ENCODE results near the gene DSE.

DSE gene

DNA sequence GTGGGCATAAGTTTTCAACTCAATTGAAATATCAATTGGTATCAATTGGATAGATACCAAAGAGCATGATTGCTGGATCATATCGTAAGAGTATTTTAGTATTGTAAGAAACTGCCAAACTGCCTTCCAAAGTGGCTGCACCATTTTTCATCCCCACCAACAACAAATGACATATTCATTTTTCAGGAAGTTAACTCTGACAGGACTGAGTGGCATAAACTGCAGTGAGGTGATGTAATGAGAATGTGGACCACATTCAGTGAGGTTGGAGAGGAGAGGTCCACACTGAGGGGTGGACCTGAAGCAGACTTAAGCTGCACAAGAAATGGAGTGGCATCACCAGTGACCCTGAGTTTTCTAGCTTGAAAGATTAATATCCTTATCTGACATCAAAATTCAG is 78.8 kb downstream of the DSE start:
- TF ChIP-seq NFIC (IDR thresholded peaks at IDR 0.05) (no peak), TCF12 (IDR thresholded peaks at IDR 0.05; ENCODE audit: low read depth) (no peak), RAD21 (IDR thresholded peaks at IDR 0.05; ENCODE audit: low read depth) (no peak), FOXM1 (IDR thresholded peaks at IDR 0.05; ENCODE audit: borderline replicate concordance, low read depth) (no peak), YY1 (IDR thresholded peaks at IDR 0.05; ENCODE audit: low read depth) (no peak), CEBPB (IDR thresholded peaks at IDR 0.05) (no peak), EGR1 (IDR thresholded peaks at IDR 0.05) (no peak), TAF1 (IDR thresholded peaks at IDR 0.05; ENCODE audit: low read depth) (no peak), TEAD4 (IDR thresholded peaks at IDR 0.05) (no peak), CREB1 (IDR thresholded peaks at IDR 0.05; ENCODE audit: low read depth) (no peak), EP300 (IDR thresholded peaks at IDR 0.05; ENCODE audit: borderline replicate concordance) (no peak), ZBTB7A (IDR thresholded peaks at IDR 0.05; ENCODE audit: low read depth) (no peak)
- TF ChIP-seq, protein P1, sequence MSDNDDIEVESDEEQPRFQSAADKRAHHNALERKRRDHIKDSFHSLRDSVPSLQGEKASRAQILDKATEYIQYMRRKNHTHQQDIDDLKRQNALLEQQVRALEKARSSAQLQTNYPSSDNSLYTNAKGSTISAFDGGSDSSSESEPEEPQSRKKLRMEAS (IDR thresholded peaks at IDR 0.05): no peak
- TF ChIP-seq, protein P2, sequence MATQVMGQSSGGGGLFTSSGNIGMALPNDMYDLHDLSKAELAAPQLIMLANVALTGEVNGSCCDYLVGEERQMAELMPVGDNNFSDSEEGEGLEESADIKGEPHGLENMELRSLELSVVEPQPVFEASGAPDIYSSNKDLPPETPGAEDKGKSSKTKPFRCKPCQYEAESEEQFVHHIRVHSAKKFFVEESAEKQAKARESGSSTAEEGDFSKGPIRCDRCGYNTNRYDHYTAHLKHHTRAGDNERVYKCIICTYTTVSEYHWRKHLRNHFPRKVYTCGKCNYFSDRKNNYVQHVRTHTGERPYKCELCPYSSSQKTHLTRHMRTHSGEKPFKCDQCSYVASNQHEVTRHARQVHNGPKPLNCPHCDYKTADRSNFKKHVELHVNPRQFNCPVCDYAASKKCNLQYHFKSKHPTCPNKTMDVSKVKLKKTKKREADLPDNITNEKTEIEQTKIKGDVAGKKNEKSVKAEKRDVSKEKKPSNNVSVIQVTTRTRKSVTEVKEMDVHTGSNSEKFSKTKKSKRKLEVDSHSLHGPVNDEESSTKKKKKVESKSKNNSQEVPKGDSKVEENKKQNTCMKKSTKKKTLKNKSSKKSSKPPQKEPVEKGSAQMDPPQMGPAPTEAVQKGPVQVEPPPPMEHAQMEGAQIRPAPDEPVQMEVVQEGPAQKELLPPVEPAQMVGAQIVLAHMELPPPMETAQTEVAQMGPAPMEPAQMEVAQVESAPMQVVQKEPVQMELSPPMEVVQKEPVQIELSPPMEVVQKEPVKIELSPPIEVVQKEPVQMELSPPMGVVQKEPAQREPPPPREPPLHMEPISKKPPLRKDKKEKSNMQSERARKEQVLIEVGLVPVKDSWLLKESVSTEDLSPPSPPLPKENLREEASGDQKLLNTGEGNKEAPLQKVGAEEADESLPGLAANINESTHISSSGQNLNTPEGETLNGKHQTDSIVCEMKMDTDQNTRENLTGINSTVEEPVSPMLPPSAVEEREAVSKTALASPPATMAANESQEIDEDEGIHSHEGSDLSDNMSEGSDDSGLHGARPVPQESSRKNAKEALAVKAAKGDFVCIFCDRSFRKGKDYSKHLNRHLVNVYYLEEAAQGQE (IDR thresholded peaks at IDR 0.05; ENCODE audit: low read depth): no peak
- TF ChIP-seq, protein P3, sequence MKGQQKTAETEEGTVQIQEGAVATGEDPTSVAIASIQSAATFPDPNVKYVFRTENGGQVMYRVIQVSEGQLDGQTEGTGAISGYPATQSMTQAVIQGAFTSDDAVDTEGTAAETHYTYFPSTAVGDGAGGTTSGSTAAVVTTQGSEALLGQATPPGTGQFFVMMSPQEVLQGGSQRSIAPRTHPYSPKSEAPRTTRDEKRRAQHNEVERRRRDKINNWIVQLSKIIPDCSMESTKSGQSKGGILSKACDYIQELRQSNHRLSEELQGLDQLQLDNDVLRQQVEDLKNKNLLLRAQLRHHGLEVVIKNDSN (IDR thresholded peaks at IDR 0.05): no peak

DNA sequence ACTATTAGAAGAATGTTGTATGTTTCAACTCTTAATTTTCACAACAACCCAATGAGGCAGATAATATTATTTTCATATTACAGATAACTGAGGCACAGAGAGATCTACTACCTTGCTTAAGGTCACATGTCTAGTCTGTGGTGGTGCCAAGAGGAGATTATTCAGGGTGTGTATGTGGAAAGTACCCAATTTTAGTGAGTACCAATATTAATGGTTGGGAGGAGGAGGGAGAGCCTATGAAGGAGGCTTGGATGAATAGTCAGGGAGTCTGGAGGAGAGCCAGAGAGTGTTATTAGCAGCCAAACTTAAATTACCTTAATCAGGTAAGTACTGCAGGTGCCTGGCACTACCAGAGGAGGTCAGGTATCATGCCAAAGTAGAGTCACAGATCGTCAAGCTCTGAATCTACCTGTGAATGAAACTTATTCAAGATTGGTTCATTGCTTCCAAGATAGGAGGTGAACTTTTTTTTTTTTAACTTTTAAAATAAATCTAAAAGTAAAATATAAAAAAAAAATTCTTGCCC is 79.5 kb downstream of the DSE start:
- TF ChIP-seq CREB1 (IDR thresholded peaks at IDR 0.05; ENCODE audit: low read depth) (no peak), ZBTB7A (IDR thresholded peaks at IDR 0.05; ENCODE audit: low read depth) (no peak)

DNA sequence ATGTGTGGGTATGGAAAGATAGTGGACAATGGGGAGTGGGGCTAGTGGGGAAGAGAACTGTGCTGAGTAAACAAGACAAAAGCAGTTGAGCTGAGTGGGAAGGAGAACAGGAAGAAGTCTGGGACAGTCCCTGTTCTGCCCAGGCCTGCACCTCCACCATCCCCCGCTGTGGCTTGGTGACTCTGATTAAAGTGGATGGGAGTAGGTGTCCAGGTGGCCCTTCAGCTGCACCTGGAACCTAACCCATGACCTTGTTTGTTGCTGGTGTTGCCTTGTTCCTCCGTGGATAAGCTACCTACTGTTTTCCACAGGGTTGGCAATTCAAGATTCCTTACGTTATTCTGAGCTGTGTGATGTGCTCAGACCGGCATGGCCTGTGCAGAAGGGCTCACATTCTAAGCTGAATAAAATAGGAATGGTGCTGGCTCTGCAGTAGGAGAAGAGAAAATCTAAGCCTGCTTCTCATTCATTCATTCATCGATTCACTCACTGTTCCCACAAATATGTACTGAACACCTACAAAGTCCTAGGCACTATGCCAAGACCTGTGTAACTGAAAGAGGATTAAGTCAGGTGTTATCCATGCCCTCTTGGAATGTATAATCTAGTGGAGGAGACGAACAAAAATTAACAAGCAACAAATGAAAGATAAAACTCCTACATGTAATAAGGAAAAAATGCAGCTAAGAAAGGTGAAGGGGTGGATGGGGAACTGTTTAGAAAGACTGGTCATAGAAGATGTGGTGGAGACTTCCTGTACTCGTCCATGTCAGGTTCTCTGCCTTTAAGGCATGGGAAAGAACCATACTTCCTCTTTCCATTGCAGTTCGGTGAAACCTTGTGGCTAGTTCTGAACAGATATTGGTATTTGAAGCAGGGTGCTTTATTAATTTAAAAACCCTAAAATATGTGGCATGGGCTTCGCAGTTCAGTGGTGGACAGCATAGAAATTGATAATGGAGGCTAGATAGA is 80.3 kb downstream of the DSE start:
- no peak for TF ChIP-seq FOXM1 (IDR thresholded peaks at IDR 0.05; ENCODE audit: borderline replicate concordance, low read depth)
- TF ChIP-seq, protein P3 (IDR thresholded peaks at IDR 0.05): no peak
- TF ChIP-seq ZBTB7A (IDR thresholded peaks at IDR 0.05; ENCODE audit: low read depth): no peak
- TF ChIP-seq EP300 (IDR thresholded peaks at IDR 0.05; ENCODE audit: borderline replicate concordance): no peak
- TF ChIP-seq TCF12 (IDR thresholded peaks at IDR 0.05; ENCODE audit: low read depth): no peak
- TF ChIP-seq RAD21 (IDR thresholded peaks at IDR 0.05; ENCODE audit: low read depth): no peak
- no peak for TF ChIP-seq NFIC (IDR thresholded peaks at IDR 0.05)
- TF ChIP-seq TEAD4 (IDR thresholded peaks at IDR 0.05): no peak
- TF ChIP-seq EGR1 (IDR thresholded peaks at IDR 0.05): no peak
- TF ChIP-seq TAF1 (IDR thresholded peaks at IDR 0.05; ENCODE audit: low read depth): no peak
- no peak for TF ChIP-seq CREB1 (IDR thresholded peaks at IDR 0.05; ENCODE audit: low read depth)
- no peak for TF ChIP-seq YY1 (IDR thresholded peaks at IDR 0.05; ENCODE audit: low read depth)
- TF ChIP-seq, protein P1 (IDR thresholded peaks at IDR 0.05): no peak
- TF ChIP-seq, protein P2 (IDR thresholded peaks at IDR 0.05; ENCODE audit: low read depth): no peak
- TF ChIP-seq CEBPB (IDR thresholded peaks at IDR 0.05): no peak

DNA sequence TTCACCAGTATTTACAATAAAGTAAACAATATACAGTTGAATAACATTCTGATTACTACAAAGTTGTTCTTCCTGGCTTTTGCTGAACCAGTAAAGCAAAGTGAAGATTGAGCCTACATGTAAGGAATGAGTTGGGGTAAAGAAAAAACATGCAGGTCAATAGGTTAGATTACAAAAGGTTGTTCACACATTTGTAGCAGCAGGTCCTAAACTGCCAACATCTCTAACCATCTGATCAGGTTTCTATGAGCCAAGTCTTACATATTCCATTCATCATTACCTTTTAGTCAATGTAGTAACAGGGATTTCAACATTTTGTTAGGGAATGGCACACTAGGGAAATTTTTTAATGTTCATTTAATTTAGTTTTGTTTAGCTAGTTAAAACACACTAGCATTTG is 81.2 kb downstream of the DSE start:
- TF ChIP-seq YY1 (IDR thresholded peaks at IDR 0.05; ENCODE audit: low read depth): no peak
- no peak for TF ChIP-seq EP300 (IDR thresholded peaks at IDR 0.05; ENCODE audit: borderline replicate concordance)
- TF ChIP-seq, protein P2 (IDR thresholded peaks at IDR 0.05; ENCODE audit: low read depth): no peak
- TF ChIP-seq, protein P1 (IDR thresholded peaks at IDR 0.05): no peak
- no peak for TF ChIP-seq EGR1 (IDR thresholded peaks at IDR 0.05)
- TF ChIP-seq, protein P3 (IDR thresholded peaks at IDR 0.05): no peak
- no peak for TF ChIP-seq CEBPB (IDR thresholded peaks at IDR 0.05)
- TF ChIP-seq FOXM1 (IDR thresholded peaks at IDR 0.05; ENCODE audit: borderline replicate concordance, low read depth): no peak
- no peak for TF ChIP-seq TCF12 (IDR thresholded peaks at IDR 0.05; ENCODE audit: low read depth)
- TF ChIP-seq NFIC (IDR thresholded peaks at IDR 0.05): no peak
- TF ChIP-seq TEAD4 (IDR thresholded peaks at IDR 0.05): no peak
- TF ChIP-seq ZBTB7A (IDR thresholded peaks at IDR 0.05; ENCODE audit: low read depth): no peak
